ENCODE results near the gene CAMK4.

CAMK4 gene

DNA sequence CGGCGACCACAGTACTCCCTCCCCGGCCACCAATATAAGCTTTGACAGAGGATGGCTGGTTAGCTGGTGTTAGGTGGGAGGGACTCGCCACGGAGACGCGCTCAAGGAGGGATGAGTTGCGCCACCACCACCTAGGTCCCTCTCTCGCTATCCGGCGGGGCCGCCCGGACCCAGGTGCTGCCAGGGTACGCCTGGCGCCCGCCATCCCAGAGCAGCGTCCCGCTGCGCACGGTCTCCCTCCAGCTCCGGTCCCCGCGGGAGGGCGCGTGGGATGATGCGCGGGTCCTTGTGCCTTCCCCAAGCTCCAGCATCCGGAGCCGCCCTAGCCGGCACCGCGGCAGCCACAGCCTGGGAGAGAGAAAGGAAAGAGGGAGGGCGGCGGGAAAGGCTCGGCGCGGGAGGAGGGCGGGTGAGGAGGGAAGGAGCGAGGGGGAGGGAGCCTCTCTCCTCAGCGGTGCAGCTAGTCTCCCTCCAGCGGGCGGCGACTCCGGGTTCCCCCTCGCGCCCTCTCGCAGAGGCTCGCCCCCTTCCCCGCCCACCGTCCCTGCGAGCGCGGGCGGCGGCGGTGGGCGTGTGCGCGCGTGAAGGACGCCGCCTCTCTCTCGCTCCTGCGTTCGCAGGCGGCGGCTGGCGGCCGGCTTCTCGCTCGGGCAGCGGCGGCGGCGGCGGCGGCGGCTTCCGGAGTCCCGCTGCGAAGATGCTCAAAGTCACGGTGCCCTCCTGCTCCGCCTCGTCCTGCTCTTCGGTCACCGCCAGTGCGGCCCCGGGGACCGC, at the start of gene CAMK4:
CAMK4 (plus strand) TSS at position 598 of the 774 bp plus-strand sequence; CDS start at position 698, 100 bp downstream.
- DNase-seq: peak; percentile 27
- Mint-ChIP-seq H3K9me3 (no peaks in the 10 kb centered on the region), H3K36me3 (peaks cover 0 to 3% of the 10 kb centered on the region in 2 donors), H3K4me1 (peaks cover 10 to 31% of the 10 kb centered on the region in 2 donors), H3K27me3 (peaks cover 32 to 35% of the 10 kb centered on the region in 2 donors), H3K27ac (no peak within 1 kb of the TSS), H3K4me3 (peak within 1 kb of the TSS; percentile 86 to 94)
- peak; percentile 73 to 76 for ATAC-seq (replicated peaks)

DNA sequence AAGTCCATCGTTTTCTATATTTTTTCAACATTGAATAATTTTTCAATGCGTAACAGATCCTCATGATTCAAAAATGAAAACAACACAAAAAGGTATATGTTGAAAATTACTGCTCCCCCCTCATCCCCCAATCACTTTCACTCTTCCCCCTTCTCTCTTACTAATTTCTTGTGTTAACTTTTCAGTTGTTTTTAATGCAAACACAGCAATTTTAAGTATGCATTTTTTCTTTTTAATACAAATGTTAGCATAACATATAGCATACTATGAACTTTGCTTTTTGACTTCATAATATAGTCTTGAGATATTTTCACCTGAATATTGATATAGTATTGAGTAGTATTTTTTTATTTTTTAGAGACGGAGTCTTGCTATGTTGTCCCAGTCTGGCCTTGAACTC, 41.1 kb upstream of the CAMK4 start:
- DNase-seq: no peak
- Mint-ChIP-seq H3K27me3 (peaks cover 9 to 14% of the 10 kb centered on the region in 2 donors), H3K4me1 (no peaks in the 10 kb centered on the region), H3K27ac (no peak overlapping the region), H3K9me3 (no peaks in the 10 kb centered on the region), H3K36me3 (no peaks in the 10 kb centered on the region), H3K4me3 (no peak overlapping the region)
- no peak for ATAC-seq (replicated peaks)

DNA sequence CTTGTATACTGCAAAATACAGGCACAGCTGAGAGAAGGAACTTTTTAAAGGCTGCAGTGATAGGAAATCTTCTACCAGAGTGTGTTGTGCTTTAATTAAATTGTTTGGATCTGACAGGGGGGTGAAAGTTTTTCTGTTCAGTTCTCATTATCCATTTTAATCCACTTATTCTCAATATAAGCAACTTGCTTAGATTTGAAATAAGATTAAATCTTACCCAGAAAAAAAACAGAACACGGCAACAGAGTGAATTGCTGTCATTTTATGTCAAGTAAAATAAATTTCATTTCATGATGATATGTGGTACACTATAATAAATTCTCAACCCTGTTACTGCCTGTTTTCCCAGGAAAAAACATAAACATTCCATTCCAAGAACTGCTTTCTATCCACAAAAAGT, 37.1 kb upstream of the CAMK4 start:
- no peak overlapping the region for H3K27ac Mint-ChIP-seq
- H3K36me3 Mint-ChIP-seq: no peaks in the 10 kb centered on the region
- no peaks in the 10 kb centered on the region for H3K4me1 Mint-ChIP-seq
- peaks cover 0 to 23% of the 10 kb centered on the region in 2 donors for H3K27me3 Mint-ChIP-seq
- DNase-seq: no peak
- no peak overlapping the region for H3K4me3 Mint-ChIP-seq
- ATAC-seq (replicated peaks): no peak
- no peaks in the 10 kb centered on the region for H3K9me3 Mint-ChIP-seq

- no peaks in the 10 kb centered on the region for H3K4me1 Mint-ChIP-seq
- H3K36me3 Mint-ChIP-seq: no peaks in the 10 kb centered on the region
- DNase-seq (no peak), ATAC-seq (replicated peaks) (no peak)
- peaks cover 19 to 36% of the 10 kb centered on the region in 2 donors for H3K27me3 Mint-ChIP-seq
- H3K4me3 Mint-ChIP-seq: no peak overlapping the region
- H3K27ac Mint-ChIP-seq: no peak overlapping the region
- no peaks in the 10 kb centered on the region for H3K9me3 Mint-ChIP-seq
Observed at GRCh38 chr5:111194053-111194452, 30.1 kb upstream of the CAMK4 start.

DNA sequence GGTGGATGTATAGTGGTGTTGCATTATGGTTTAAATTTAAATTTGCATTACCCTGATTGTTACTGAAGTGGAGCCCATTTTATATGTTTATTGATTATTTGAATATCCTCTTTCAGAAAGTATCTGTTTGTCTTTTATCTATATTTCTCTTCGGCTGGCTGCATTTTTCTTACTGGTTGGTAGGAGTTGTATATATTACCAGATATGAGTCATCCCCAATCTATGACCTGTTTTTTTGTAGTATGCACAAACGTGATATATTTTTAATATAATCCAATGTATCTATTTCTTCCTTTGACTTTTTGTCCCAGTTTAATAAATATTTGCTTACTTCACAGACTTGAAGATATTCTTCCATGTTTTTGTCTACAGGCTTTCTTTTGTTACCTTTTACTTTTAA, 29.3 kb upstream of the CAMK4 start:
- Mint-ChIP-seq H3K4me1 (no peaks in the 10 kb centered on the region), H3K9me3 (no peaks in the 10 kb centered on the region), H3K27ac (no peak overlapping the region), H3K4me3 (no peak overlapping the region), H3K27me3 (peaks cover 22 to 34% of the 10 kb centered on the region in 2 donors), H3K36me3 (no peaks in the 10 kb centered on the region)
- DNase-seq (no peak), ATAC-seq (replicated peaks) (no peak)

DNA sequence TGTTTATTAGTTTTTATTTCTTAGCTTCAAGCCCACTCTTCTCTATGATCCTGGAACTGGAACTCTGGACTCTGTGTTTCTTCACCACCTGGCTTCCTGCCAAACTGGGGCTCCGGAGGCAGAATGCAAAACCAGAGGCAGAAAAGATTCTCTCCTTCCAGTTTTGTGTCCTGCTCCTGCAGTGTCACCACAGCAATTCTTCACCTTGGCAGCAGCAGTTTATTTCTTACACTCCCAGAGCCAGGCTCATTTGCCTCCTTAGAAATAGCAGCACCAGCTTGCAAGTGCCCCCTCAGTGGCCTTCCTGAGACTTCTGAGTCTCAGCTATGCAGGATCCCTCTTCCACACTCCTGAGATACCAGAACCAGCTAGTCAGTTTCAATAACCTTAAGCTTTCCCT, 26.7 kb upstream of the CAMK4 start:
- Mint-ChIP-seq H3K27ac (no peak overlapping the region), H3K27me3 (peaks cover 20 to 24% of the 10 kb centered on the region in 2 donors), H3K9me3 (no peaks in the 10 kb centered on the region), H3K36me3 (no peaks in the 10 kb centered on the region), H3K4me3 (no peak overlapping the region), H3K4me1 (no peaks in the 10 kb centered on the region)
- no peak for DNase-seq
- no peak for ATAC-seq (replicated peaks)

DNA sequence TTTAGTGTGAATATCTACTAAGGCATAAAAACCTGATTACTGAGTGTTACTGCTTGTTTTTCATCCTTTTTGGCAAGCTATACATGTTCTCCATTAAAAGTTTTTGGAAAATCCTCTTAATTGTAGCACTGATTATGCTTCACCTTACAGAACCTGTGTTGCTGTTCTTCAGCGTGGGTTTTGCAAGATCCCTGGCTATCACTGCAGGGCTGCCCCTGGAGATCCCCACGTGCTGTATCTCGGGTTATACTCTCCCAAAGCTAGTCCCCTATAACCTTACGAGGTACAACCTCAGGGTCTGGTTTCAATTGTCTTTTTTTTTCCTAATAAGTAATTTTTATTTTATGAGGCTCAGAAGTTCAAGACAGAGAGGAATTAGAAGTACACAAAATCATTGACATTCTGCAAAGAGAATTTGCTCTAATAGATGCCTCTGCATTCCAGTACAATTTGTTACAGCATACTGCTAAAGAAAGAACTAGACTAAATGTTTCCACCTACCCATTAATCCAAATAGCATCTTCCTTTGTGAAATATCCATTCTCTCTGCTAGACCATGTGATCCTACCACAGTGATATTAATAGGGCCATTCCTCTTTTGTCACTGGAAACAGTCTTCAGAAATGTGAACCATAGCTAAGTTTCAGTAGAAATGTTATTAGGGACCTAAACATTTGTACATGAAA, 25.8 kb upstream of the CAMK4 start:
- H3K36me3 Mint-ChIP-seq: no peaks in the 10 kb centered on the region
- peaks cover 19 to 30% of the 10 kb centered on the region in 2 donors for H3K27me3 Mint-ChIP-seq
- ATAC-seq (replicated peaks) (no peak), DNase-seq (no peak)
- H3K27ac Mint-ChIP-seq: no peak overlapping the region
- H3K4me1 Mint-ChIP-seq: no peaks in the 10 kb centered on the region
- H3K9me3 Mint-ChIP-seq: no peaks in the 10 kb centered on the region
- no peak overlapping the region for H3K4me3 Mint-ChIP-seq

DNA sequence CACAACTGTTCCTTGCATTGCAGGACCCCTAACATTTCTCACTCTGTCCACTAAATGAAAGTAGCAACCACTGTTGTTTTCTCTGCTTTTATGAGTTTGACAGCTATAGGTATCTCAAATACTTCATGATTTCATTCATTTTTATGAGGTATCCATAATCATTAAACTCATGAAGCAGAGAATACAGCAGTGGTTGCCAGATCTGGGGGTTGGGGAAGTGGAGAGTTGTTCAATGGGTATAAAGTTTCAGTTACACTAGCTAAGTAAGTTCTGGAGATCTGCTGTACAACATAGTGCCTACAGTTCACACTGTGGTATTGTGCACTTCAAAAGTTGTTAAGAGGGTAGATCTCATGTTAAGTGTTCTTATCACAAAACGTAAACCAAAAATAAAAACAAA, 23.4 kb upstream of the CAMK4 start:
- no peaks in the 10 kb centered on the region for H3K36me3 Mint-ChIP-seq
- ATAC-seq (replicated peaks) (no peak), DNase-seq (no peak)
- H3K4me3 Mint-ChIP-seq: no peak overlapping the region
- H3K9me3 Mint-ChIP-seq: no peaks in the 10 kb centered on the region
- H3K27ac Mint-ChIP-seq: no peak overlapping the region
- peaks cover 15 to 36% of the 10 kb centered on the region in 2 donors for H3K27me3 Mint-ChIP-seq
- H3K4me1 Mint-ChIP-seq: no peaks in the 10 kb centered on the region

DNA sequence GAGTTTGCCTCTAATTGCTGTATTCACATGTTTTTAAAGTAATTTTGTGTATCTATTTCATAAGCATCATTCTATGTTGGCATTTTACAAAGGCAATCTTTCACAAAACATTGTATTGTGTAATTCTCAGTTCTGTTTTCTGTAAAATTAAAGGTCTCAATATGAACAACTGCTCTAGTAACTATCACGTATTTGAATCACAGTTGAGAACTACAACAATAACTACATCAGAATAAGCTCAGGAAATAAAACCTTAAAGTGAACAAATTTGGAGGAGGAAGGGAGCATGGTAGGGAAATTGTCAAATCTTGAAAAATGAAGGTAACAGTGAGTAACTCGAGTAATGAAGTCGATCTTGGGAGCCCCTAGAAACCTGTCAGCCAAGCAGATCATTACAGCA, 22.5 kb upstream of the CAMK4 start:
- Mint-ChIP-seq H3K4me1 (no peaks in the 10 kb centered on the region), H3K4me3 (no peak overlapping the region), H3K9me3 (no peaks in the 10 kb centered on the region), H3K36me3 (no peaks in the 10 kb centered on the region), H3K27me3 (peaks cover 14 to 39% of the 10 kb centered on the region in 2 donors), H3K27ac (no peak overlapping the region)
- no peak for DNase-seq
- ATAC-seq (replicated peaks): no peak

DNA sequence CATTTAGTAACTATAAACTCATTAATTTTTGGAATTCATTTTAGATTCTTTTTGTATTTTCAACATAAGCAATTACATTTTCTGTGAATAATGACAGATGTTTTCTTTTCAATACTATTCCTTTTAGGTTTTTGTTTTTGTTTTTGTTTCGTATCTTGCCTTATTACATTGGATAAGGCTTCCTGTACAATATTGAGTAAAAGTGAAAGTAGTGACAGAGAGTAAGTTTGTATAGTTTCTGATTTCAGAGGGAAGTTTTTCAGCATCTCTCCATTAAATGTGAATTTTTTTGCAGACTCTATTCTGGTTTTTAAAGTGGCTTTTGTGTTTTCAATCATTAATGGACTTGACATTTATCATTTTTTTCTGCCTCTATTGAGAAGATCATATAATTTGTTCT, 12.8 kb upstream of the CAMK4 start:
- H3K4me1 Mint-ChIP-seq: peaks cover 0 to 3% of the 10 kb centered on the region in 2 donors
- DNase-seq: no peak
- ATAC-seq (replicated peaks): peak; percentile 65 to 69
- H3K36me3 Mint-ChIP-seq: peaks cover 0 to 4% of the 10 kb centered on the region in 2 donors
- no peak overlapping the region for H3K4me3 Mint-ChIP-seq
- H3K9me3 Mint-ChIP-seq: peaks cover 4 to 8% of the 10 kb centered on the region in 2 donors
- no peak overlapping the region for H3K27ac Mint-ChIP-seq
- peaks cover 33 to 37% of the 10 kb centered on the region in 2 donors for H3K27me3 Mint-ChIP-seq

GRCh38 chr5:111214052-111214742, 10.0 kb upstream of the CAMK4 start:
- no peak overlapping the region for H3K27ac Mint-ChIP-seq
- ATAC-seq (replicated peaks) (no peak), DNase-seq (no peak)
- peaks cover 0 to 4% of the 10 kb centered on the region in 2 donors for H3K36me3 Mint-ChIP-seq
- H3K9me3 Mint-ChIP-seq: peaks cover 4 to 8% of the 10 kb centered on the region in 2 donors
- H3K4me1 Mint-ChIP-seq: peaks cover 0 to 3% of the 10 kb centered on the region in 2 donors
- peaks cover 42 to 45% of the 10 kb centered on the region in 2 donors for H3K27me3 Mint-ChIP-seq
- no peak overlapping the region for H3K4me3 Mint-ChIP-seq

DNA sequence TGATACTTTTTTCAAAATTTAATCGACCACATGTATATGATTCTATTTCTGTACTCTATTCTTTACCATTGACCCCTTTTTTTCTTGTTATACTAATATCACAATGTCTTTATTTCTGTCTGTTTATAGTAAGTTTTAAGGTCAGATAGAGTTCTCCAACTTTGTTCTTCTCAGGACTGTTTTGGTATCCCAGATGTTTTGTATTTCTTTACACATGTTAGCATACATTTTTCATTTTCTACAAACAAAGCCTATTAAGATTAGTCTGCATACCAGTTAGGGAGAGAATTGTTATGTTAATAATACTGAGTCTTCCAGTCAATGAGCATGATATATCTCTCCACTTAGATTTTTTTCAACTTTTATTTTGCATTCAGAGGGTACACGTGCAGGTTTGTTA, 8.2 kb upstream of the CAMK4 start:
- Mint-ChIP-seq H3K4me3 (no peak overlapping the region), H3K4me1 (peaks cover 0 to 3% of the 10 kb centered on the region in 2 donors), H3K36me3 (peaks cover 0 to 4% of the 10 kb centered on the region in 2 donors), H3K27me3 (peaks cover 44 to 45% of the 10 kb centered on the region in 2 donors), H3K9me3 (peaks cover 4 to 8% of the 10 kb centered on the region in 2 donors), H3K27ac (no peak overlapping the region)
- DNase-seq (no peak), ATAC-seq (replicated peaks) (no peak)

DNA sequence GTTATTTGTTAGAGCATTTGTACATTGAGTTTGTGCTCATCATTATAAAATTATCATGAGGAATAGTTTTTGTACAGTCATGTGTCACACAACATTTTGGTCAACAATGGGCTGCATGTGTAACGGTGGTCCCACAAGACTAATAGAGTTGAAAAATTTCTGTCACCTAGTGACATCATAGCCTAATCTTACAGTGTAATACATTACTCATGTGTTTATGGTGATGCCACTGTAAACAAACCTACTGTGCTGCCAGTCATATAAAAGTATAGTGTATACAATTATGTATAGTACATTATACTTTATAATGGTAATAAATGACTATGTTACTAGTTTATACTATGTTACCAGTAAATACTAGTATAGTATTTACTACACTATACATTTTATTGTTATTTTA, 3.0 kb upstream of the CAMK4 start:
- Mint-ChIP-seq H3K27me3 (peaks cover 35 to 44% of the 10 kb centered on the region in 2 donors), H3K4me1 (peaks cover 8 to 27% of the 10 kb centered on the region in 2 donors), H3K27ac (no peak overlapping the region), H3K36me3 (no peaks in the 10 kb centered on the region), H3K4me3 (no peak overlapping the region), H3K9me3 (no peaks in the 10 kb centered on the region)
- DNase-seq (no peak), ATAC-seq (replicated peaks) (no peak)

- H3K4me1 Mint-ChIP-seq: peaks cover 10 to 28% of the 10 kb centered on the region in 2 donors
- ATAC-seq (replicated peaks) (peak; percentile 8 to 14), DNase-seq (no peak)
- H3K27ac Mint-ChIP-seq: no peak overlapping the region
- H3K9me3 Mint-ChIP-seq: no peaks in the 10 kb centered on the region
- peaks cover 39% of the 10 kb centered on the region in 2 donors for H3K27me3 Mint-ChIP-seq
- H3K4me3 Mint-ChIP-seq: peak overlapping the region; percentile 86 to 94
- H3K36me3 Mint-ChIP-seq: peaks cover 0 to 3% of the 10 kb centered on the region in 2 donors
Observed at GRCh38 chr5:111223101-111223786, 940 bp upstream of the CAMK4 start.
